WTC11 (cell line): ENCODE measurements around the gene NUDT19. TPM values are rescaled to one million over a fixed set of nuclear protein-coding genes. Genes with fewer than 3 reads are reported as not detected.
A peak's percentile ranks its signal among the peaks of the same experiment; 100 is the strongest.

Source experiments
- ATAC-seq: fragments of 200-7000 bp; cut with Tn5 transposase; 2 replicates; pipeline ENCODE4 v1.10.0; 2021; ENCODE audit warnings: mild to moderate bottlenecking, moderate library complexity
- CTCF ChIA-PET: fragments of 300-600 bp; sonication (Branson Sonifier 250); formaldehyde crosslinking; loops from one replicate; lab custom pipeline; 2021; ENCODE audit warnings: antibody characterized with exemption; lab: Charles Lee
- POLR2A ChIA-PET: fragments of 350-600 bp; sonication (Branson Sonifier 250); formaldehyde crosslinking; loops from one replicate; lab custom pipeline; 2021; ENCODE audit warnings: antibody characterized with exemption; lab: Charles Lee
- DNase-seq: peaks from one replicate; pipeline ENCODE4 v3.0.0; 2021; ENCODE audit warnings: low spot score
- H3K27ac Mint-ChIP-seq: 2 replicates; pipeline ENCODE4 v1.8.0; 2021; ENCODE audit warnings: mixed read lengths
- H3K27me3 Mint-ChIP-seq: 2 replicates; pipeline ENCODE4 v1.8.0; 2021; ENCODE audit warnings: low read depth, mild to moderate bottlenecking, moderate library complexity, mixed read lengths
- H3K36me3 Mint-ChIP-seq: 2 replicates; pipeline ENCODE4 v1.8.0; 2021; ENCODE audit warnings: mixed read lengths
- H3K4me1 Mint-ChIP-seq: 2 replicates; pipeline ENCODE4 v1.8.0; 2022; ENCODE audit warnings: mixed read lengths
- H3K4me3 Mint-ChIP-seq: 2 replicates; pipeline ENCODE4 v1.8.0; 2021; ENCODE audit warnings: mild to moderate bottlenecking, moderate library complexity, mixed read lengths
- H3K9me3 Mint-ChIP-seq: 2 replicates; pipeline ENCODE4 v1.8.0; 2021; ENCODE audit warnings: mixed read lengths
- ARID4B ChIP-seq: sonication (generic); formaldehyde crosslinking; IDR thresholded peaks from 2 replicates; pipeline ENCODE4 v1.8.0; 2023; ENCODE audit warnings: missing genetic modification reagents, mild to moderate bottlenecking, borderline replicate concordance
- CDX4 ChIP-seq: fragments of 250-450 bp; sonication (Bioruptor Pico); IDR thresholded peaks from 2 replicates; pipeline ENCODE4 v1.9.0; 2021; ENCODE audit warnings: moderate library complexity, mild to moderate bottlenecking, inconsistent platforms, borderline replicate concordance
- E2F4 ChIP-seq: sonication (generic); formaldehyde crosslinking; IDR thresholded peaks from 2 replicates; pipeline ENCODE4 v1.8.1; 2022; ENCODE audit warnings: low read depth, mild to moderate bottlenecking, moderate library complexity, missing genetic modification reagents, borderline replicate concordance
- E2F5 ChIP-seq: sonication (generic); formaldehyde crosslinking; IDR thresholded peaks from 2 replicates; pipeline ENCODE4 v1.8.1; 2022; ENCODE audit warnings: mild to moderate bottlenecking, moderate library complexity, missing genetic modification reagents
- FOXP1 ChIP-seq: sonication (generic); formaldehyde crosslinking; IDR thresholded peaks from 2 replicates; pipeline ENCODE4 v1.8.0; 2022; ENCODE audit warnings: missing genetic modification reagents, mild to moderate bottlenecking, moderate library complexity, borderline replicate concordance
- PRDM15 ChIP-seq: sonication (generic); formaldehyde crosslinking; IDR thresholded peaks from 2 replicates; pipeline ENCODE4 v1.8.0; 2022; ENCODE audit warnings: missing genetic modification reagents
- SMAD3 ChIP-seq: sonication (generic); formaldehyde crosslinking; IDR thresholded peaks from 2 replicates; pipeline ENCODE4 v1.8.0; 2022; ENCODE audit warnings: missing genetic modification reagents, mild to moderate bottlenecking, borderline replicate concordance
- ZBTB21 ChIP-seq: sonication (generic); formaldehyde crosslinking; IDR thresholded peaks from 2 replicates; pipeline ENCODE4 v1.8.1; 2023; ENCODE audit warnings: mild to moderate bottlenecking, missing genetic modification reagents, borderline replicate concordance
- ZNF532 ChIP-seq: fragments of 250-450 bp; sonication (Bioruptor Pico); IDR thresholded peaks from 2 replicates; pipeline ENCODE4 v1.9.0; 2021; ENCODE audit warnings: mild to moderate bottlenecking, borderline replicate concordance
- total RNA-seq: library from RNA; stranded (reverse); gene quantifications from 3 replicates; pipeline ENCODE4 v1.2.3, GENCODE V29; 2021

The NUDT19 gene
- total RNA-seq, 1 experiment from 2014 or later, result 2.4 TPM

- Mint-ChIP-seq H3K9me3 (no peaks in the 10 kb centered on the region), H3K4me3 (peak overlapping the region; percentile 94), H3K4me1 (peaks cover 30% of the 10 kb centered on the region), H3K27ac (peak overlapping the region; percentile 92; the same call in 1 of the 2 replicates), H3K27me3 (peaks cover 41% of the 10 kb centered on the region), H3K36me3 (no peaks in the 10 kb centered on the region; the same call in 1 of the 2 replicates)
- ATAC-seq (no peak), DNase-seq (no peak)
- POLR2A ChIA-PET, result interaction anchor here (0.8 kb wide), 1 partner anchor 19 kb away, joined by 4 read pairs; no protein-coding TSS in a partner anchor
- CTCF ChIA-PET, result interaction anchor here (0.8 to 1.8 kb wide), 5 partner anchors 19 to 502 kb away, joined by 3 to 6 read pairs (median 4); partner anchors contain the start of gene TDRD12
- TF ChIP-seq ARID4B (CRISPR knock-in tag), result no peak
- no peak for TF ChIP-seq ZBTB21
- no peak for TF ChIP-seq ZNF532
- no peak for TF ChIP-seq PRDM15 (CRISPR knock-in tag)
- TF ChIP-seq FOXP1 (CRISPR knock-in tag), result peak; percentile 62; the same call in 1 of the 2 replicates
- TF ChIP-seq CDX4, result no peak
- TF ChIP-seq SMAD3 (CRISPR knock-in tag), result no peak
- TF ChIP-seq E2F5 (CRISPR knock-in tag), result peak; percentile 7; the same call in 1 of the 2 replicates
- no peak; the same call in 1 of the 2 replicates for TF ChIP-seq E2F4 (CRISPR knock-in tag)
Observed at GRCh38 chr19:32674153-32674930, 17.3 kb upstream of the NUDT19 start.
